GM18951 (cell line): ENCODE results near the gene KRTAP19-6.

Experiments used
- POLR2A ChIP-seq: IDR thresholded peaks from 4 replicates; pipeline ENCODE4 v1.6.1; 2011; ENCODE audit warnings: mild to moderate bottlenecking; ENCODE audit not compliant: insufficient read length, insufficient read depth; ENCODE audit errors: extremely low read depth
- in situ Hi-C: fragments of 300-500 bp; cut with MboI; formaldehyde crosslinking; loops from one replicate; pipeline ENCODE4 v1.12.0; 2022; ENCODE audit warnings: low sequenced_read_pairs, mixed read lengths, inconsistent platforms; ENCODE audit not compliant: unreplicated experiment

Gene KRTAP19-6, protein sequence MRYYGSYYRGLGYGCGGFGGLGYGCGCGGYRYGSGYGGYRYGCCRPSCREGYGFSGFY

GRCh38 chr21:30541764-30542163, at the start of gene KRTAP19-6:
Gene KRTAP19-6 (minus strand): TSS chr21:30541864. CDS start chr21:30541833, 31 bp downstream.
- in situ Hi-C loops: no loop called here
- no peak for TF ChIP-seq POLR2A

GRCh38 chr21:30590297-30590696, 48.6 kb upstream of the KRTAP19-6 start, which contains the start of gene KRTAP22-2:
Gene KRTAP22-2 (minus strand): TSS chr21:30590397.
- TF ChIP-seq POLR2A: no peak
- in situ Hi-C loops: no loop called here

- no peak for TF ChIP-seq POLR2A
- in situ Hi-C loops: no loop called here
Observed at GRCh38 chr21:30582870-30583269, 41.2 kb upstream of the KRTAP19-6 start.

- TF ChIP-seq POLR2A: no peak
- in situ Hi-C loops: no loop called here
Observed at GRCh38 chr21:30580132-30580531, 38.5 kb upstream of the KRTAP19-6 start.

DNA sequence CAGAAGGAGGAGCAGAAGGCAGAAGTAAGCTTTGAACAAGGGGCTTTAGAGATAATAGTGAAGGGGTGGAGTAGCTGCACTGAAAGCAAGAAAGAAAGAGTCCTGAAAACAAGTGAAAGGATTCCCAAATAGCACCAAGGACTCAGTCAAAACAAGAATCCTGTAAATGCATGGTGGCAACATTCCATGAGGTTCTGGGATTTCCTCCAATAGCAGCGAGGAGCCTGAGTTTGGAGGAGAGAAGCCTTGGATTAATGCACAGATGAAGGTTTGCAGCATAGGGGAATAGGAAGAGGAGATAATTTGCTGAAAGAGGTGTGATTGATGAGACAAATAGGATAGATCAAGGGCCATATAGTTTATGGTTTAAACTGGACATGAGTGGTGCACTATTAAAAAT, 37.7 kb upstream of the KRTAP19-6 start:
- TF ChIP-seq POLR2A: no peak
- in situ Hi-C loops: no loop called here

GRCh38 chr21:30577766-30578165, 36.1 kb upstream of the KRTAP19-6 start:
- TF ChIP-seq POLR2A: no peak
- in situ Hi-C loops: no loop called here

DNA sequence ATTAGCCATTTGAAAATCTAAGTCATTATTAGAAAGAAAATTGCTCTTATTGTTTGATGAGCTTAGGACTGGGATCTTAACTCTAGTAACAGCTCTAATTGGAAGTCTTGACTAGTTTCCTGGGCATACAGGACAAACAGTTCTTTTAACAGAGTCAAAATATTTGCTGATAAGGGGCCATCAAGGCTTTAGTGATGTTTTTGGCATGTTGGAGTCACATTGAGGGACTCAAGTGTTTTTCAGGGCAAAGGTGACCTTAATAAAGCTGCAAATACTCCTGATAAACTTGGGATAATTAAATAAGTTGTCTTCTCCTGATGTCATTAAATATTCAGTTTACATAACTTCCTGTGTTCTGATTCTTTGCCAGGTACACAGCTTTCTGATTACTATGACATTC, 26.0 kb upstream of the KRTAP19-6 start:
- no peak for TF ChIP-seq POLR2A
- in situ Hi-C loops: no loop called here

GRCh38 chr21:30563630-30564029, 22.0 kb upstream of the KRTAP19-6 start:
- in situ Hi-C loops: no loop called here
- TF ChIP-seq POLR2A: no peak

GRCh38 chr21:30563072-30563471, 21.4 kb upstream of the KRTAP19-6 start:
- no peak for TF ChIP-seq POLR2A
- in situ Hi-C loops: no loop called here

DNA sequence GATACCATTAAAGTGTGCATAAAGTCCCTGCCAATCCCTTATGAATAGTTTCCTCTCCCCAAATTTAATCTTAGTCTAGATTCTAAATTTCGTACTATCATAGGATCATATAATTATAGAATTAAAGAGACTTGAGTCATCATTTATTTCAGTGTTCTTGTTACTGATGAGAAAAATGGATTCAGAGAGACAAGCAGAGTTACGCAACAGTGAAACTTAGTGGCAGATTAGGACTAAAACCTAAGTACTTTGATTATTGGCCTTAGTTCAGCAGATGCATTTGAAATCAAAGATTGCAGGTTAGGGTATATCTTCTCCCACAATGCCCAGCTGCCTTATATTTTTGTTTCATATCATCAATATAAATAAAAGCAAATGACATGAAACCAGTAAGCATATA, 20.3 kb upstream of the KRTAP19-6 start:
- TF ChIP-seq POLR2A: no peak
- in situ Hi-C loops: no loop called here

DNA sequence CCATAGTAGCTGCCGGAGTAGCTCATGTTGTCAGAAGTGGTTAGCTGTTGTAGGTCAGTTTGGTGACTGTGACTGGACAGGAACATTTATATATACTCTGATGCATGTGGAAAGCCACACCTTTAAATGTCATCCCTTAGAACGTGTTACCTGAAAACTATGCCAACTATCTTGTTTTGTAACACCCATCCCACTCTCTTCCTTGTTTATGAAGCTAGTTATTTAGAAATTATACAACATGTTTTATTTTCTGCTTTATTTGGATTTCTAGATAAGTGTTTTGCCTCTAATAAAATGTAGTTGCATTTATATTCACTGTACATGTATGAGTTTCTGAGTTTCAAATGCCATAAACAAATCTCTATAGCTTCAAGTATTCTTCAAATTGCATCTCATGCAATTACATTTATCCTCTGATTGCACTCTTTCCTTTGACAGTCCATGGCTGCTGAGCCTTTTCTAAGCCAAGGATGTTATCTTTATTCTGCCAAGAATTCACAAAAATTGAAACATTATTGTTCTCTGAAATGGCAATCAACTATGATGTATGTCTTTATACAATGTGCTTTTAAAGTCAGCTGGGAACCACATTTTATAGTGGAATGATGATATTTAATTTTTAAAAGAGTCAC, 19.7 kb upstream of the KRTAP19-6 start, which contains the start of gene KRTAP19-7:
KRTAP19-7 (minus strand) TSS at position 51 of the 632 bp plus-strand sequence; CDS start at position 26, 25 bp downstream.
- no peak for TF ChIP-seq POLR2A
- in situ Hi-C loops: no loop called here

GRCh38 chr21:30555095-30555494, 13.4 kb upstream of the KRTAP19-6 start:
- in situ Hi-C loops: no loop called here
- TF ChIP-seq POLR2A: no peak

- in situ Hi-C loops: no loop called here
- no peak for TF ChIP-seq POLR2A
Observed at GRCh38 chr21:30552782-30553181, 11.1 kb upstream of the KRTAP19-6 start.

- TF ChIP-seq POLR2A: no peak
- in situ Hi-C loops: no loop called here
Observed at GRCh38 chr21:30518876-30519275, 22.8 kb downstream of the KRTAP19-6 start.
